Measurements from ENCODE around the gene CLSTN2. TPM values are rescaled to one million over a fixed set of nuclear protein-coding genes. Genes with fewer than 3 reads are reported as not detected.

CLSTN2 gene
- total RNA-seq, 1 experiment from 2014 or later, result 0.02 TPM

DNA sequence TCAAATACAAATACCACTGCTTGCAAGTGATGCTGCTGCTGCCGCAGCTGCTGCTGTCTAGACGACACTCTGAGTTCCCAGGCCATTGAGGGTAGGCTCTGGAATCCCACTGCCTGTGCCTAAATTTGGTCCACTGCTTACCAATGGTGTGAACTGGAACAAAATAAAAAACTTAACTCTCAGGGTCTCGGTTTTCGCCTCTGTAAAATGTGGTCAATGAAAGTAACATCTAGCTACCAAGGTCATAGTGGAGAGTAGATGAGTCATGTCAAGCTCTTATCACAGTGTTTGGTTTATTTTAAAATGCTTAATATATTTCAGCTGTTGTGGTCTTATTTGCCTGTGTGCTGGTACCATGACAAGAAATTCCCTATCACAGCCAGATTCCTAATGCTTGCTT lies 299.3 kb downstream of the CLSTN2 start:
- no peaks in the 10 kb centered on the region for H4K20me1 ChIP-seq (ENCODE audit: insufficient read depth)
- ChIA-PET RAD21 (ENCODE audit: low non-redundant PET in 1 of 2, low total read pairs in 2 of 2, uncharacterized antibody in 2 of 2, unreplicated experiment in 2 of 2) (no interaction called here), POLR2A (no interaction called here)

More for the DNA sequence above, 299.3 kb downstream of the CLSTN2 start:
- Histone ChIP-seq H3K27me3 (ENCODE audit: insufficient read depth, low read length) (peaks cover 20% of the 10 kb centered on the region; the same call in 1 of the 2 replicates), H3K4me3 (replicated peaks in 1 of 2; ENCODE audit: low read depth in 1 of 2, low read length in 2 of 2) (no peak overlapping the region), H3K4me2 (ENCODE audit: low read length) (no peak overlapping the region), H3K4me1 (ENCODE audit: control insufficient read depth in 1 of 2, insufficient read depth in 2 of 2, low read length in 2 of 2) (no peaks in the 10 kb centered on the region), H3K79me2 (ENCODE audit: insufficient read depth, low read length) (no peaks in the 10 kb centered on the region), H3K27ac (ENCODE audit: low read depth, low read length) (no peak overlapping the region), H3K36me3 (ENCODE audit: control insufficient read depth in 1 of 2, insufficient read depth in 2 of 2, low read length in 2 of 2) (no peaks in the 10 kb centered on the region), H3K9ac (ENCODE audit: low read length) (no peak overlapping the region), H3K9me3 (ENCODE audit: control insufficient read depth in 1 of 2, insufficient read depth in 1 of 2, low read depth in 1 of 2, low read length in 2 of 2) (no peaks in the 10 kb centered on the region), H2AFZ (ENCODE audit: low read depth, low read length, poor library complexity, severe bottlenecking) (no peak overlapping the region), H3K9me2 (ENCODE audit: insufficient read depth) (no peaks in the 10 kb centered on the region)
- intact Hi-C loops (cut with micrococcal nuclease), result no loop called here
- CTCF ChIA-PET, result no interaction called here
- DNase-seq (ENCODE audit: low read depth, low spot score) (no peak), ATAC-seq (no peak)
- no TSS peak for BruUV-seq (replicated peaks)
- TF ChIP-seq JUND (IDR thresholded peaks at IDR 0.05) (no peak), FOSL1 (IDR thresholded peaks at IDR 0.05; ENCODE audit: low read depth) (no peak), CBX3 (IDR thresholded peaks at IDR 0.05; ENCODE audit: low read depth) (no peak), SIN3A (IDR thresholded peaks at IDR 0.05; ENCODE audit: low read depth) (no peak), ZNF274 (IDR thresholded peaks at IDR 0.05; ENCODE audit: low read depth, low read length) (no peak), ZFX (IDR thresholded peaks at IDR 0.05) (no peak), CEBPB (IDR thresholded peaks at IDR 0.05; ENCODE audit: low read depth) (no peak), EZH2 (IDR thresholded peaks at IDR 0.05) (no peak), TCF7L2 (IDR thresholded peaks at IDR 0.05; ENCODE audit: borderline replicate concordance, extremely low read depth, insufficient read depth, insufficient read length) (no peak), SRF (IDR thresholded peaks at IDR 0.05; ENCODE audit: low read depth) (no peak), EGR1 (IDR thresholded peaks at IDR 0.05; ENCODE audit: low read depth) (no peak), RAD21 (IDR thresholded peaks at IDR 0.05; ENCODE audit: low read depth) (no peak)
- TF ChIP-seq, protein P1, sequence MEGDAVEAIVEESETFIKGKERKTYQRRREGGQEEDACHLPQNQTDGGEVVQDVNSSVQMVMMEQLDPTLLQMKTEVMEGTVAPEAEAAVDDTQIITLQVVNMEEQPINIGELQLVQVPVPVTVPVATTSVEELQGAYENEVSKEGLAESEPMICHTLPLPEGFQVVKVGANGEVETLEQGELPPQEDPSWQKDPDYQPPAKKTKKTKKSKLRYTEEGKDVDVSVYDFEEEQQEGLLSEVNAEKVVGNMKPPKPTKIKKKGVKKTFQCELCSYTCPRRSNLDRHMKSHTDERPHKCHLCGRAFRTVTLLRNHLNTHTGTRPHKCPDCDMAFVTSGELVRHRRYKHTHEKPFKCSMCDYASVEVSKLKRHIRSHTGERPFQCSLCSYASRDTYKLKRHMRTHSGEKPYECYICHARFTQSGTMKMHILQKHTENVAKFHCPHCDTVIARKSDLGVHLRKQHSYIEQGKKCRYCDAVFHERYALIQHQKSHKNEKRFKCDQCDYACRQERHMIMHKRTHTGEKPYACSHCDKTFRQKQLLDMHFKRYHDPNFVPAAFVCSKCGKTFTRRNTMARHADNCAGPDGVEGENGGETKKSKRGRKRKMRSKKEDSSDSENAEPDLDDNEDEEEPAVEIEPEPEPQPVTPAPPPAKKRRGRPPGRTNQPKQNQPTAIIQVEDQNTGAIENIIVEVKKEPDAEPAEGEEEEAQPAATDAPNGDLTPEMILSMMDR (IDR thresholded peaks at IDR 0.05 in 2 of 3, conservative IDR thresholded peaks at IDR 0.05 in 1 of 3; ENCODE audit: borderline replicate concordance in 1 of 3, insufficient read depth in 1 of 3, low read depth in 2 of 3, low read length in 2 of 3), result no peak
- TF ChIP-seq, protein P2, sequence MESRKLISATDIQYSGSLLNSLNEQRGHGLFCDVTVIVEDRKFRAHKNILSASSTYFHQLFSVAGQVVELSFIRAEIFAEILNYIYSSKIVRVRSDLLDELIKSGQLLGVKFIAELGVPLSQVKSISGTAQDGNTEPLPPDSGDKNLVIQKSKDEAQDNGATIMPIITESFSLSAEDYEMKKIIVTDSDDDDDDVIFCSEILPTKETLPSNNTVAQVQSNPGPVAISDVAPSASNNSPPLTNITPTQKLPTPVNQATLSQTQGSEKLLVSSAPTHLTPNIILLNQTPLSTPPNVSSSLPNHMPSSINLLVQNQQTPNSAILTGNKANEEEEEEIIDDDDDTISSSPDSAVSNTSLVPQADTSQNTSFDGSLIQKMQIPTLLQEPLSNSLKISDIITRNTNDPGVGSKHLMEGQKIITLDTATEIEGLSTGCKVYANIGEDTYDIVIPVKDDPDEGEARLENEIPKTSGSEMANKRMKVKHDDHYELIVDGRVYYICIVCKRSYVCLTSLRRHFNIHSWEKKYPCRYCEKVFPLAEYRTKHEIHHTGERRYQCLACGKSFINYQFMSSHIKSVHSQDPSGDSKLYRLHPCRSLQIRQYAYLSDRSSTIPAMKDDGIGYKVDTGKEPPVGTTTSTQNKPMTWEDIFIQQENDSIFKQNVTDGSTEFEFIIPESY (IDR thresholded peaks at IDR 0.05; ENCODE audit: extremely low read depth, insufficient replicate concordance, low read length), result no peak
- TF ChIP-seq, protein P3, sequence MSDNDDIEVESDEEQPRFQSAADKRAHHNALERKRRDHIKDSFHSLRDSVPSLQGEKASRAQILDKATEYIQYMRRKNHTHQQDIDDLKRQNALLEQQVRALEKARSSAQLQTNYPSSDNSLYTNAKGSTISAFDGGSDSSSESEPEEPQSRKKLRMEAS (IDR thresholded peaks at IDR 0.05), result no peak

Measured in HCT116 (cell line).